Measurements from ENCODE around the gene RBBP5. TPM values are rescaled to one million over a fixed set of nuclear protein-coding genes. Genes with fewer than 3 reads are reported as not detected.

Gene RBBP5
- total RNA-seq, 1 experiment from 2014 or later: 24.5 TPM

DNA sequence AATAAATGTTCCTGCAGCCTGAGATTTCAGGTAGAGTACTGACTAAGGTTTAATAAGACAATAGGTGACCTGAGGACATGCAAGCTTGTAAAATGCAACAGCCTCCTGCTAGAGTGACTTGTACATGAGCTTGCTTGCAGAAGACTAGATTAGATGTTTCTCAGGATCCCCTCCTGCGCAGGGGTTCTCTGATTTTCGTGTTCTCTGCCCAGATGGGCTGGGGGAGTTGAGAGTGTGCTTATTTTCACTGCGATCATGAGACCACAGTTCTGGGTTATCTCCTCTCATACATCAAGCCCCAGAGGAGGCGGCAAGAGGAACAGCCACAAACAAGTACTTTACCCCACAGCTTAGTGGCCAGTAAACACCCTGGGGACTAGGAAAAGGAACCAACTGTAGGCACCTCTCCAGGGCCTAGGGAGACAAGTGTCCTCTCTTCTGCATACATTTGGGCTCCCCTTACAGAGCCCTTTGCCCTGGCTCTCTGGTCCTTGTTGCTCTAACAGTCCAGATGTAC, 45.5 kb downstream of the RBBP5 start:
- Histone ChIP-seq H3K4me1 (ENCODE audit: control insufficient read depth in 1 of 2, insufficient read depth in 2 of 2, low read length in 2 of 2) (no peaks in the 10 kb centered on the region), H3K9me3 (ENCODE audit: control insufficient read depth in 1 of 2, insufficient read depth in 1 of 2, low read depth in 1 of 2, low read length in 2 of 2) (no peaks in the 10 kb centered on the region), H2AFZ (ENCODE audit: low read depth, low read length, poor library complexity, severe bottlenecking) (no peak overlapping the region), H3K27ac (ENCODE audit: low read depth, low read length) (no peak overlapping the region), H3K4me3 (replicated peaks in 1 of 2; ENCODE audit: low read depth in 1 of 2, low read length in 2 of 2) (no peak overlapping the region), H4K20me1 (ENCODE audit: insufficient read depth) (no peaks in the 10 kb centered on the region), H3K36me3 (ENCODE audit: control insufficient read depth in 1 of 2, insufficient read depth in 2 of 2, low read length in 2 of 2) (no peaks in the 10 kb centered on the region), H3K27me3 (ENCODE audit: insufficient read depth, low read length) (no peaks in the 10 kb centered on the region), H3K79me2 (ENCODE audit: insufficient read depth, low read length) (no peaks in the 10 kb centered on the region), H3K9me2 (ENCODE audit: insufficient read depth) (no peaks in the 10 kb centered on the region), H3K4me2 (ENCODE audit: low read length) (no peak overlapping the region), H3K9ac (ENCODE audit: low read length) (no peak overlapping the region)
- ATAC-seq (no peak), DNase-seq (ENCODE audit: low read depth, low spot score) (no peak)
- no TSS peak for BruUV-seq (replicated peaks)
- intact Hi-C loops (cut with micrococcal nuclease): no loop called here
- ChIA-PET POLR2A (no interaction called here), RAD21 (ENCODE audit: low non-redundant PET in 1 of 2, low total read pairs in 2 of 2, uncharacterized antibody in 2 of 2, unreplicated experiment in 2 of 2) (interaction anchor here in 1 of 2 experiments (0.7 kb wide), 1 partner anchor 180 kb away, joined by 3 read pairs; no protein-coding TSS in a partner anchor), CTCF (interaction anchor here (1.2 to 2.4 kb wide), 2 partner anchors 10 to 15 kb away, joined by 4 to 20 read pairs; no protein-coding TSS in a partner anchor)
- no peak for TF ChIP-seq ZBTB33 (IDR thresholded peaks at IDR 0.05; ENCODE audit: extremely low read depth, insufficient replicate concordance, low read length)
- TF ChIP-seq EZH2phosphoT487 (IDR thresholded peaks at IDR 0.05; ENCODE audit: borderline replicate concordance): no peak
- TF ChIP-seq TCF7L2 (IDR thresholded peaks at IDR 0.05; ENCODE audit: borderline replicate concordance, extremely low read depth, insufficient read depth, insufficient read length): no peak
- no peak for TF ChIP-seq POLR2A (IDR thresholded peaks at IDR 0.05; ENCODE audit: borderline replicate concordance, extremely low read depth, insufficient read depth, insufficient read length)
- TF ChIP-seq ZFX (IDR thresholded peaks at IDR 0.05): no peak
- TF ChIP-seq JUND (IDR thresholded peaks at IDR 0.05): no peak
- no peak for TF ChIP-seq ATF3 (IDR thresholded peaks at IDR 0.05)
- TF ChIP-seq POLR2AphosphoS5 (IDR thresholded peaks at IDR 0.05; ENCODE audit: low read depth, low read length): no peak
- TF ChIP-seq CBX3 (IDR thresholded peaks at IDR 0.05; ENCODE audit: low read depth): no peak

Data from HCT116 (cell line).